Esophagus muscularis mucosa (tissue), 4 donors: ENCODE measurements around the gene DTD2.

ENCODE experiments used
- CTCF ChIP-seq, 3 experiments: fragments of 200-600 bp in 2 of 3; fragments of 450-650 bp in 1 of 3; sonication (generic) in 2 of 3; IDR thresholded peaks; one replicate each; pipeline ENCODE4 v1.5.1; 2017 to 2019; ENCODE audit warnings: antibody characterized with exemption in 3 of 3, mild to moderate bottlenecking in 2 of 3, moderate library complexity in 1 of 3
- EP300 ChIP-seq: sonication (generic); formaldehyde crosslinking; IDR thresholded peaks from one replicate; pipeline ENCODE4 v1.6.1; 2017; ENCODE audit warnings: antibody characterized with exemption
- POLR2A ChIP-seq: fragments of 450-650 bp; IDR thresholded peaks from one replicate; pipeline ENCODE4 v1.6.1; 2017; ENCODE audit warnings: antibody characterized with exemption, moderate library complexity, mild to moderate bottlenecking, low read depth

DNA sequence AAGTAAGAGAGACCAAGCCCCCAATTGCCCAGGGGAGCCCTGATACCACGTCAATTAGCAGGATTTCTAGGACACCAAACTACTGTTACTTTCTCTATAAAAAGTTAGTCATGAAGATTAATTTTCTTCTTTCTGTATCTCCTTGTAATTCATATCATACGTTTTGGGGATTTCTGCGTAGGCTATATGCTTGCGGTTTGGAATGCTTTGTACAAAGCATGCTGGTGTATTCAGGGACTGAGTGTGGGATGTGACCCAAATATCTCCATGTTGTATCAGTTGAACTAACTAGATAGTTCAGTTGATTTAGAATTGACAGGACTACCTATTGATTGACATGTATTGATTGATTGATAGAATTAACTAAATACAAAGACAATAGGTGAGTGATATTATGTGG is 22.9 kb upstream of the DTD2 start:
- TF ChIP-seq CTCF (IDR thresholded peaks at IDR 0.05) (no peak), POLR2A (no peak), EP300 (no peak)
